Activated naive CD8-positive, alpha-beta T cell treated with anti-CD3 and anti-CD28 coated beads, Interleukin-2, amount 50 U/mL, for 16 hours (primary cell): ENCODE measurements around the gene CHD5.
"Not testable (repeated sequence)": the region's sequence is repeated elsewhere in the genome, so short reads cannot be mapped to it uniquely, and the experiment has no call there.

Experiments used
- DNase-seq: peaks from one replicate; pipeline ENCODE4 v3.0.0-alpha.2; 2020; ENCODE audit warnings: low read depth, low spot score

CHD5 gene

GRCh38 chr1:6065093-6065858 lies 114.8 kb downstream of the CHD5 start:
- no peak for DNase-seq

DNA sequence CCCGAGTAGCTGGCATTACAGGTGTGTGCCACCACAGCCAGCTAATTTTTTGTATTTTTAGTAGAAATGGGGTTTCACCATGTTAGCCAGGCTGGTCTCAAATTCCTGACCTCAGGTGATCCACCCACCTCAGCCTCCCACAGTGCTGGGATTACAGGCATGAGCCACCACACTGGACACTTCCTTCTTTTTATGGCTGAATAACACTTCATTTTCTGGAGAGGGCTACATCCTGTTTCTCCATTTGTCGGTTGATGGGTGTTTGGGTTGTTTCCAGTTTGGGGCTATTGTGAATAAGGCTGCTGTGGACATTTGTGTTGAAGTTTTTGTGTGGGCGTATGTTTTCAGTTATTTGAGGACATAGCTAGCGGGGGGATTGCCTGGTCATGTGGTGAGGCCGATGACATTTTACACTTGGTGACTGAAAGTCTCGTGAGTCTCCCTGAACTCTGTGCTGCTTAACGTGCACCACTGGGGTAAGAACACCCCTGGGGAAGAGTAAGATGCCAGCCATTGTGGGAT lies 116.5 kb downstream of the CHD5 start:
- not testable (repeated sequence) for DNase-seq

DNA sequence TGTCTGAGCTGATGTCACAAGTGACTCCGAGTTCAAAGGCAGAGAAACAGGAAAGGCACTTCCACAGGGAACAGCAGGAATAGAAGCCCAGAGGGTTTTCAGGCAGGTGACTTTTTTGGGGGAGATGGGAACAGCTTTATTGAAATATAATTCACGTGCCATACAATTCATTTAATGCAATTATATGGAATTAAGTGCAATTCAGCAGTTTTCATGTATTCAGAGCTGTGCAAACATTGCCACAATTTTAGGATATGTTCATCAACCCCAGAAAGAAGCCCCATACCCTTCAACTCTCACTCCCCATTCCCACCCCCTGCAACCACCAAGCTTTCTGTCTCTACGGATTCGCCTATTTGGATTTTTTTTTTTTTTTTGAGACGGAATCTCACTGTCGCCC lies 117.5 kb downstream of the CHD5 start:
- no peak for DNase-seq

- no peak for DNase-seq
Measured at GRCh38 chr1:6059866-6060265, 120.3 kb downstream of the CHD5 start.

DNA sequence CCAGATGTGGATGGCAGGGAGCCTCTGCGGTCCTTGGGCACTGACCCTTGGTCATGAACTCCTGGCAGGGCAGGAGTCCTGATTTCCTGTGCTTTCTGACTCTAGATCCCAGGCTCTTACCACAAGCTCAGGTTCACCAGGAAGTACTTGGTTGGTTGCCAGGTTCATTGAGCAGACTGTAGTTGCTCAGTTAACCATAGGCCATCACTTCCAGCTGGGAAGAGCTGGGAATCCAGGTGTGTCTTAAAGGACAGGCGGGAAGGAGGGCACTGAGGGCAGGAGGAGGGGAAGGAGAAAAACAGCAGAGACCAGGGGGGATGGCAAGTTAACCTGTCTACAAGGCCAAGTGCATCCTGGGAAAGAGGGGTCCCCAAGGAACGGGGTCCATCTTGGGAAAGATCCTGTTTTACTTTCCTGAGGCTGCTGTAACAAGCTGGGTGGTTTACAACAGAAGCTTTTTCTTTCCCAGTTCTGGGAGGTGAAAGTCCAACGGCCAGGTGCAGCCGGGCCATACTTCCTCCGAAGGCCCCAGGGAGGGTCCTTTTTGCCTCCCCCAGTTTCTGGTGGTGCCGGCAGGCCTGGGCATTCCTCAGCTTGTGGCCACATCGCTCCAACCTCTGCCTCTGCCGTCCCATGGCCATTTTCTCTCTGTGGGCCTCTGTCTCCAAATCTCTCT lies 122.8 kb downstream of the CHD5 start:
- no peak for DNase-seq

DNA sequence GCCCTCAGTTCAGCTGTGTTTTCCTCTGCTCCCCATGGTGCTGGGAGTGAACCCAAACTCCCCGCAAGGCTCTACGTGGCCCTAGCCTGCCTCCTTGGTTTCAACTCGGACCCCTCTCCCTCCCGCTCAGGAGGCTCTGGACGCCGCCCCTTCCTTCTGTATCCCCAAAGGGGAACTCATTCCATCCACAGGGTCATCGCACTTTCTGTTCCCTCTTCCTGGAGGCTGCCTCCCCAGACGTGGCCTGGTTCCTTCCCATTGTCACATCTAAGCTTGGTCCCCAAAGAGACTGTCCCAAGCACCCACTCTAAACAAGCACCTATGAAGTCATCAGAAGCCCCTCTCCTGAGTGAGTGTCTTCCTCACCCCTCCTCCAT lies 123.6 kb downstream of the CHD5 start:
- no peak for DNase-seq

DNA sequence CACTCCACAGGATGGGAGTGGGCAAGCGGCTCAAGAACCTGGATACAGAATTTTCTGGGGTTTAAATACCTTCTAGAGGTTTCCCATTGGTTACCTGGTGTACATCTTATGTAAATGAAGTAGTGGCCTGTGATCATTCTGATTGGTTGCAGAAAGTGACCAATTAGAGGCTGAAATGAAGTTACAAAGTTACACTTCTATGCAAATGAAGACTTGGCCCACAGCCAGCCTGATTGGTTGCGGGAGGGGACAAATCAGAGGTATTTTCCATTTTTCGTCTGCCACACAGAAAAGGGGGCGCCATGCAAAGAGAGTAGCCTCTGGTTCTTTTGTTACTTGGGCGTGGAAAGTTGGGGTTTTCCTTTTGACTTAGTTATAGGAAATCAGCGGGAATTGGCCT lies 125.5 kb downstream of the CHD5 start:
- no peak for DNase-seq

DNA sequence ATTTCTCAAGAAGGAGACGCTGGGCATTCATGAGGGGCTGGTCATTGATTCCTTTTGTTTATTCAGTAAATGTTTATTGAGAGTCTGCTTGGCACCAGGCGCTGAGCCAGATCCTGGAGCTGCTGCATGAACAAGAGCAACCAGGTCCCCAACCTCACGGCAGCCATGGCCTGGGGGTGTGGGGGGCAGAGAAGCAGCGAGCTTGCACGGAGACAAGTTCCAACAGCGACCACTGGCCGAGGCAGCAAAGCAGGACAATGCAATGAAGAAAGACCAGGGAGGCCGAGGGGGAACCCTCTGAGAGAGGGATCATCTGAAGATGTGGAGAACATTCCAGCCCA lies 126.9 kb downstream of the CHD5 start:
- DNase-seq: no peak

DNA sequence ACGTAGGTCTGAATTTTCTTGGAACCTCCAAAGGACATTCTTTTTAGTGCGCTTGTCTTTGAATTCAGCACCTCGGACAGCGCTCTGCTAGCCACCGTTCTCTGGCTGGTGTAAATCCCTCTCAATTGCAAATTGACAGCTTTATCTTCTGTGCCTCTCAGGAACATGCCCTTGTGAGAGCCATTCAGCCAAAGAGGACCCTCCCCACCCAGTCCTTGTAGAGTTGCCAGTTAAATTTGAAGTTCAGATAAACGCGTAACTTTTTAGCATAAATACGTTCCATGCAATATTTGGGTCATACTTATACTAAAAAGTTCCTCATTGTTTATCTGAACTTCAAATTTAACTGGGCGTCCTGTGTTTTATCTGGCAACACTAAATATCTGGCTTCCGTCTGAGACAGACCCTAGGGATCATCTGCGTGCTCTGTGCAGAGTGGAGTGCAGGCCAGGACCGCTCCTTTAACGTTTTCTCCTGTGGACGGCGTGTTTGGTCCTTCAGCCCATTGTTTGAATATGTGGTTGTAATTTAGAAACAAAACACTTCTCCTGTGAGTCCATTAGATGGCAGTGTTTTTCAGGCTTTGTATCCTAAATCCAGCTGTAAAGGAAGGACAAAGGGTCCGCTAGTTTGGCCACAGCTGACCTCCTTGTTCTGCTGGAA lies 127.4 kb downstream of the CHD5 start:
- DNase-seq: no peak
